Measurements from ENCODE around the gene GSC2. TPM values are rescaled to one million over a fixed set of nuclear protein-coding genes. Genes with fewer than 3 reads are reported as not detected.

The GSC2 gene
- total and polyA plus RNA-seq, 2 of the 8 experiments (the other 6 are each of a cell fraction or from before 2014, with no cell fraction given) = 0.17 to 0.48 TPM

- Histone ChIP-seq H3K14ac (ENCODE audit: insufficient read length) (no peak overlapping the region), H4K20me1 (replicated peaks in 1 of 2; ENCODE audit: control insufficient read depth in 1 of 2, insufficient read depth in 2 of 2, low read length in 2 of 2) (peaks cover 3 to 4% of the 10 kb centered on the region in 2 experiments), H2BK5ac (ENCODE audit: low read depth, low read length) (no peak overlapping the region), H4K5ac (ENCODE audit: insufficient read length, low read depth, low read length) (no peak overlapping the region), H3K23ac (ENCODE audit: insufficient read length) (no peak overlapping the region), H3K23me2 (ENCODE audit: low read depth, low read length) (no peaks in the 10 kb centered on the region), H3K79me1 (ENCODE audit: low read depth, low read length) (no peaks in the 10 kb centered on the region), H2BK20ac (ENCODE audit: low read length) (no peak overlapping the region), H2BK120ac (replicated peaks; ENCODE audit: low read depth, low read length) (no peak overlapping the region), H3K9ac (replicated peaks in 1 of 4; ENCODE audit: extremely low read depth in 1 of 4, low read depth in 3 of 4, low read length in 3 of 4) (no peak overlapping the region), H3K4me1 (replicated peaks in 1 of 4; ENCODE audit: control insufficient read depth in 3 of 4, insufficient read depth in 4 of 4, low read length in 3 of 4) (no peaks in the 10 kb centered on the region), H2BK15ac (ENCODE audit: low read length) (no peak overlapping the region), H3K27me3 (replicated peaks in 1 of 4; ENCODE audit: control insufficient read depth in 3 of 4, extremely low read depth in 1 of 4, insufficient read depth in 3 of 4, low read length in 3 of 4) (0 out of 7 replicates have a peak, but pooled peaks cover 0 to 2% (median under 1%) of the 10 kb centered on the region in 4 experiments), H3K4me3 (ENCODE audit: extremely low read depth in 1 of 4, insufficient read depth in 2 of 4, low read depth in 3 of 4, low read length in 4 of 4) (no peak overlapping the region), H2AK5ac (ENCODE audit: low read depth, low read length) (peak overlapping the region; percentile 65; the same call in 1 of the 2 replicates), H4K8ac (ENCODE audit: extremely low read depth, insufficient read depth, low read length) (no peak overlapping the region; the same call in 1 of the 2 replicates), H3K9me3 (ENCODE audit: insufficient read depth in 2 of 2, low read depth in 1 of 2, low read length in 1 of 2) (no peaks in the 10 kb centered on the region), H2BK12ac (ENCODE audit: low read depth, low read length) (no peak overlapping the region), H3K27ac (ENCODE audit: low read depth, low read length) (no peak overlapping the region), H3K56ac (replicated peaks; ENCODE audit: insufficient read length, low read depth, low read length) (no peak overlapping the region), H3K18ac (ENCODE audit: extremely low read depth, low read length) (no peak overlapping the region), H3K4ac (replicated peaks; ENCODE audit: insufficient read length, low read depth, low read length) (no peak overlapping the region), H3K4me2 (ENCODE audit: insufficient read depth in 1 of 2, low read depth in 2 of 2, low read length in 2 of 2) (no peak overlapping the region), H3K36me3 (ENCODE audit: control insufficient read depth in 2 of 4, insufficient read depth in 4 of 4, low read length in 3 of 4) (peaks cover 0 to 6% (median 3%) of the 10 kb centered on the region in 4 experiments; a peak in 3 of 8 replicates), H4K91ac (replicated peaks; ENCODE audit: insufficient read length, low read length) (no peak overlapping the region), H3K79me2 (ENCODE audit: control insufficient read depth in 1 of 2, insufficient read depth in 2 of 2, low read length in 2 of 2) (no peaks in the 10 kb centered on the region), H2AFZ (ENCODE audit: low read length) (no peak overlapping the region)
- WGBS, 2 experiments (ENCODE audit: extremely low coverage in 1 of 2, insufficient coverage in 1 of 2, insufficient read length in 1 of 2, insufficient replicate concordance in 2 of 2, low coverage in 1 of 2, low lambda C conversion rate in 2 of 2, missing lambda C conversion rate in 1 of 2) = 82% methylated on average over 7 of the region's 7 CpGs; no CpG with 5 or more reads in 1 of the 2 experiments
- DNase-seq (ENCODE audit: low read depth in 1 of 2, low spot score in 2 of 2) (no peak), FAIRE-seq (no peak)
- ChIA-PET POLR2A (ENCODE audit: partially characterized antibody) (interaction anchor here (0.8 to 2.5 kb wide), 4 partner anchors 10 to 44 kb away, joined by 3 to 7 read pairs (median 4); no protein-coding TSS in a partner anchor), CTCF (ENCODE audit: partially characterized antibody) (interaction anchor here (1.1 to 1.2 kb wide), 3 partner anchors 12 to 21 kb away, joined by 3 to 5 read pairs (median 3); no protein-coding TSS in a partner anchor)
- TF ChIP-seq CREB1 (IDR thresholded peaks at IDR 0.05) = no peak
- no peak for TF ChIP-seq ZNF274 (IDR thresholded peaks at IDR 0.05; ENCODE audit: borderline replicate concordance, extremely low read depth, low read length)
- no peak for TF ChIP-seq SIRT6 (IDR thresholded peaks at IDR 0.05; ENCODE audit: low read length)
- no peak for TF ChIP-seq KDM4A (IDR thresholded peaks at IDR 0.05; ENCODE audit: low read depth, low read length, severe bottlenecking)
- no peak for TF ChIP-seq SAP30 (IDR thresholded peaks at IDR 0.05; ENCODE audit: insufficient read depth, insufficient replicate concordance, low read length)
- no peak for TF ChIP-seq EZH2 (IDR thresholded peaks at IDR 0.05; ENCODE audit: low read depth, low read length, severe bottlenecking)
- no peak for TF ChIP-seq CTBP2 (IDR thresholded peaks at IDR 0.05; ENCODE audit: borderline replicate concordance, insufficient read depth, insufficient read length, low read length)
- no peak for TF ChIP-seq YY1 (IDR thresholded peaks at IDR 0.05; ENCODE audit: low read depth, low read length)
- TF ChIP-seq GTF2F1 (IDR thresholded peaks at IDR 0.05; ENCODE audit: borderline replicate concordance, low read depth, low read length) = no peak
- TF ChIP-seq ATF2 (IDR thresholded peaks at IDR 0.05; ENCODE audit: low read length) = no peak
Measured at GRCh38 chr22:19128946-19129727, 21.0 kb downstream of the GSC2 start.

All from H1 (cell line).